Uterus (tissue), 4 donors: ENCODE data around the gene TRA2A. TPM values are rescaled to one million over a fixed set of nuclear protein-coding genes. Genes with fewer than 3 reads are reported as not detected.

ENCODE experiments used
- DNase-seq, 2 donors: peaks; one replicate each; pipeline ENCODE4 v3.0.0-alpha.2; 2019 to 2020
- H3K27ac ChIP-seq, 2 donors: fragments of 200-600 bp; sonication (generic); 1 replicate in 1 of 2; 2 replicates in 1 of 2; pipeline ENCODE4 v1.5.1; 2016 to 2018
- H3K27me3 ChIP-seq, 2 donors: fragments of 200-600 bp; sonication (generic); one replicate each; pipeline ENCODE4 v1.5.1; 2018 to 2019; ENCODE audit warnings: control low read depth in 1 of 2
- H3K36me3 ChIP-seq, 2 donors: fragments of 200-600 bp; sonication (generic); one replicate each; pipeline ENCODE4 v1.5.1; 2019; ENCODE audit warnings: control low read depth in 1 of 2
- H3K4me1 ChIP-seq, 2 donors: fragments of 200-600 bp; sonication (generic); one replicate each; pipeline ENCODE4 v1.5.1; 2018 to 2019; ENCODE audit warnings: control low read depth in 1 of 2
- H3K4me3 ChIP-seq, 2 donors: fragments of 200-600 bp; sonication (generic); 1 replicate in 1 of 2; 2 replicates in 1 of 2; pipeline ENCODE4 v1.5.1; 2018 to 2019; ENCODE audit warnings: mild to moderate bottlenecking in 1 of 2
- H3K9me3 ChIP-seq, 2 donors: fragments of 200-600 bp; sonication (generic); one replicate each; pipeline ENCODE4 v1.5.1; 2019; ENCODE audit warnings: control low read depth in 1 of 2
- POLR2A ChIP-seq, 2 donors: fragments of 450-650 bp; IDR thresholded peaks; one replicate each; pipeline ENCODE4 v1.6.1; 2016; ENCODE audit warnings: antibody characterized with exemption in 2 of 2, mild to moderate bottlenecking in 1 of 2, moderate library complexity in 1 of 2
- intact Hi-C: fragments of 100-400 bp; cut with DNase I; formaldehyde crosslinking; loops from one replicate; pipeline ENCODE4 v1.15.1; 2023; ENCODE audit warnings: low total_unique reads
- total RNA-seq, 4 donors: library from RNA; depleted of rRNA in 3 of 4; stranded (reverse); fragments of >200 nt in 3 of 4; gene quantifications; one replicate each; pipeline versions ENCODE4 v1.1.0 to v1.2.4, GENCODE V29; 2014 to 2023
- TF ChIP-seq, protein P1 (sequence below), 4 experiments: fragments of 200-600 bp in 2 of 4; fragments of 450-650 bp in 2 of 4; sonication (generic) in 2 of 4; IDR thresholded peaks; one replicate each; pipeline ENCODE4 v1.5.1; 2016 to 2019; ENCODE audit warnings: antibody characterized with exemption in 4 of 4, mild to moderate bottlenecking in 2 of 4, moderate library complexity in 1 of 4
- donor health status: DM: yes; HTN: yes; CAD: no.

TRA2A gene
- total RNA-seq, 4 donors from 2014 or later: 12.6 to 144 (median 80.6) TPM

DNA sequence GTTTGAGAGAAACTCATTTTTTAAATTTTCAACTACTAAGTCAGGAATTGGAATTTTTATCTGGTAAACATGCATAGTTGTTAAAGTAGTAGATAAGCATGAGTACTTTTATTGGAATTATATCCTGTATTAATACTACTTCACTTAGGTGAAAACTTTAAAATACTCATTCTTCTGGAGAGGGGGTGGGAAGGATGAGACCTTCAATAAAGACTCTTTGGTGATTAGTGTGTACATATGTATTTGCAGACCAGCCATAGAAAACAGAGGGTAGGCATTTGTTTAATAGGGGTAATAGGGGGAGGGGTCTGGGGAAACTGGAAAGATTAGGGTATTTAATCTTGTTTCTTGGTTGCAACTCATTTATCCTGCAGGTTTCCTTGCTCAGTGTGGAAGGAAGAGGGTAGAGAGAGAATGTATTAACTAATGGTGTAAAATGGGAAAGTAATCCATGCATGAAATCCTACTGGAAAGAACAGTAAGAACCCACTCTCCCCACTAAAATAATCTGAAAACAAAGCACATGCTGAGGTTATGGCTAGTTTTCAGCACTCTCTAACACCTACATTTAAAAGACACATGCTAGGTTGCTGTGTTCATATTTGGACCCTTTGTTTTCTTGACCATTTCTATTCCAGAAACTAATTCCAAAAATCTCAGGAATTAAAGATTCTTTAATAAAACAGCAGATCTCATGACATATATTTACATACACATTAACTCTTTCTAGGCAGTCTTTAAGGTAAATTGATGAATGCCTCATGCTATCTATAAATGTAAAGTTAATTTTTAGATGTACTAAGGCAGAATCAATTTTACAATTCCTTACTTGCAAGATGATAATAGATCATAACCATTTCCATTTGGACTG is 55.3 kb downstream of the TRA2A start:
- Histone ChIP-seq H3K27ac (no peak overlapping the region), H3K9me3 (no peaks in the 10 kb centered on the region), H3K36me3 (no peaks in the 10 kb centered on the region), H3K4me1 (no peaks in the 10 kb centered on the region), H3K27me3 (peaks cover 37 to 85% of the 10 kb centered on the region in 2 donors), H3K4me3 (no peak overlapping the region)
- DNase-seq: no peak
- no peak for TF ChIP-seq POLR2A (IDR thresholded peaks at IDR 0.05)
- TF ChIP-seq, protein P1, sequence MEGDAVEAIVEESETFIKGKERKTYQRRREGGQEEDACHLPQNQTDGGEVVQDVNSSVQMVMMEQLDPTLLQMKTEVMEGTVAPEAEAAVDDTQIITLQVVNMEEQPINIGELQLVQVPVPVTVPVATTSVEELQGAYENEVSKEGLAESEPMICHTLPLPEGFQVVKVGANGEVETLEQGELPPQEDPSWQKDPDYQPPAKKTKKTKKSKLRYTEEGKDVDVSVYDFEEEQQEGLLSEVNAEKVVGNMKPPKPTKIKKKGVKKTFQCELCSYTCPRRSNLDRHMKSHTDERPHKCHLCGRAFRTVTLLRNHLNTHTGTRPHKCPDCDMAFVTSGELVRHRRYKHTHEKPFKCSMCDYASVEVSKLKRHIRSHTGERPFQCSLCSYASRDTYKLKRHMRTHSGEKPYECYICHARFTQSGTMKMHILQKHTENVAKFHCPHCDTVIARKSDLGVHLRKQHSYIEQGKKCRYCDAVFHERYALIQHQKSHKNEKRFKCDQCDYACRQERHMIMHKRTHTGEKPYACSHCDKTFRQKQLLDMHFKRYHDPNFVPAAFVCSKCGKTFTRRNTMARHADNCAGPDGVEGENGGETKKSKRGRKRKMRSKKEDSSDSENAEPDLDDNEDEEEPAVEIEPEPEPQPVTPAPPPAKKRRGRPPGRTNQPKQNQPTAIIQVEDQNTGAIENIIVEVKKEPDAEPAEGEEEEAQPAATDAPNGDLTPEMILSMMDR (IDR thresholded peaks at IDR 0.05): no peak
- intact Hi-C loops: no loop called here

DNA sequence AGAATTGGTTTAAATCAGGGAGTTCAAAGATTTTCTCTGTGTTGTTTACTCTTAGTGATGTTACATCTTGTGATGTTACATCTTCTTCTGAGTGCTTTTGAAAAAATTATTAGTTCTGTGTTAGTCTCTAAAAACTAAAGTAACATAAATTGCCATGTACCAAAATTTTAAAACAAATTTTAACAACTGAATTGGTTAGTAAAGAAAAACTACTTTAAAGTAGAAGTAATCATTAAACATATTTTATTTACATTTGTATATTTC is 56.3 kb downstream of the TRA2A start:
- Histone ChIP-seq H3K4me3 (no peak overlapping the region), H3K4me1 (peaks cover 0 to 6% of the 10 kb centered on the region in 2 donors), H3K36me3 (no peaks in the 10 kb centered on the region), H3K27ac (no peak overlapping the region), H3K27me3 (peaks cover 38 to 95% of the 10 kb centered on the region in 2 donors), H3K9me3 (no peaks in the 10 kb centered on the region)
- TF ChIP-seq, protein P1 (IDR thresholded peaks at IDR 0.05): no peak
- TF ChIP-seq POLR2A (IDR thresholded peaks at IDR 0.05): no peak
- intact Hi-C loops: no loop called here
- no peak for DNase-seq

DNA sequence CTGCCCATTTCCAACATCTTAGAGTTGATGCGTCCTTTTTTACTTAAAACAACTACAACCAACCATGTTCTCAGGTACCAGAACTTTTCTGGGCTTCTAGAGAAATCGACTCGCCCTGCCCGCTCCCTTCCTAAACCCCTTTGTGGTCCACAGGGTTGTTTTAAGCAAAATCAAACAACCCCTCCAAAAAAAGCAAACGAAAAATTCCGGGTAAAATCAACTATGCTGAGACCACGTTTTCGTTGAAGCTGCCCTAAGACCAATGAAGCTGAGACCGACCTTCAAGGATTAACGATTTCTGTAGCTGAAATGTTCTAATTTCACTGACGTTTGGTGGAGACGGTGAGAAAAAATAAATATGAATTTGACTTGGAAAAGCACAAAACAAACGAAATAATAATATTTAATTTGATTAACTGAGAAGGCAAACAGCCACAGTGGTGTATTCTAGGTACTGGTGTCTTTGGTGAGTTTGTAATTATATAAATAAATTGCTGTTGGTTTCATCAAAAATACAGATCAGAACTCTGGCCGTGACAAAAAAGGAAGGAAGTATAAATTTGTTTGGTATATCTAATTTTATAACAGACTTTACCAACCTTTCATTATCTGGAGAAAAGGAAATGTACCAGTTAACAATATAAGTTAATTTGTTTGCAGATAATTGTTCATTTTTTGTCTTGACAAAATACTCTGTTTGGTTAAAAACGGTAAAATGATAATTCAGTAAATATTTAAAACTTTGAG is 56.8 kb downstream of the TRA2A start:
- no peak for DNase-seq
- Histone ChIP-seq H3K36me3 (no peaks in the 10 kb centered on the region), H3K27me3 (peaks cover 40 to 98% of the 10 kb centered on the region in 2 donors), H3K4me3 (no peak overlapping the region), H3K9me3 (no peaks in the 10 kb centered on the region), H3K27ac (no peak overlapping the region), H3K4me1 (peaks cover 0 to 6% of the 10 kb centered on the region in 2 donors)
- TF ChIP-seq, protein P1 (IDR thresholded peaks at IDR 0.05): no peak
- TF ChIP-seq POLR2A (IDR thresholded peaks at IDR 0.05): no peak
- intact Hi-C loops: no loop called here

DNA sequence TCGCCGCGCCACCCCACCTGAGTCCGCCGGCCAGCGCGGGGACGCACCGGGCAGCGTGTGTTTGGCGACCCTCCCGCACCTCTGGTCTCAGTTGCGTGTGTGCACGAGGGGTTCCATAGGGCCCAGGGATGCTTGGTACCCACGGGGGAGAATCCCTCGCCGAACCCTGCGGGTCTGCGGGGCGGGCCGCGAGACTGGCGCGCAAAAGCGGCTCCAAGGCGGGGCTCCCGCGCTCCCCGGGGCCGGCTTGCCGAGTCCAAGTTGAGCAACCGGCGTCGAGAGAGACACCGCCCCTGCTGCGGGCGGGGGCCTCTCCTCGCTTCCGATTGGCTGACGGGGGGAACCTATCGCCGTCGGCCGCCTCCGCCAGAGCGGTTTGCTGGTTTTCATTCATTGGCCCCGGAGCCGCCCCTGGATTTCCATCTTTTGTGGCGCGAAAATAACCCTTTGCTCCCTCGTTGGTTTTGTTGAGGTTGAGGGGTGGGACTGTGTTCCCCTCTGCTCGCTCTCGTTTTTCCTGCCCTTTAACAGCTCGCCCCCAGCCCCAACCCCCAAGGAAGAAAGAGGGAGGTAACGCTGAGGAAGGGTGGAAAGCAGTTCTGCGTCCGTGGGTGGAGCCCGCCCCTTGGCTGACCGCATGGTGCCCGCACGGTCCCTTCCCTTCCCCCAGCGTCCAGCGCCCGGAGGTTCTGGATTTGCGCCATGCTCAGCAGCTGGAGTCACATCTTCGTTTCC is 57.5 kb downstream of the TRA2A start:
- TF ChIP-seq, protein P1 (IDR thresholded peaks at IDR 0.05): no peak
- no peak for TF ChIP-seq POLR2A (IDR thresholded peaks at IDR 0.05)
- Histone ChIP-seq H3K9me3 (no peaks in the 10 kb centered on the region), H3K27ac (no peak overlapping the region), H3K27me3 (peaks cover 47 to 94% of the 10 kb centered on the region in 2 donors), H3K36me3 (no peaks in the 10 kb centered on the region), H3K4me1 (peaks cover 0 to 13% of the 10 kb centered on the region in 2 donors), H3K4me3 (no peak overlapping the region)
- intact Hi-C loops: no loop called here
- DNase-seq: no peak

DNA sequence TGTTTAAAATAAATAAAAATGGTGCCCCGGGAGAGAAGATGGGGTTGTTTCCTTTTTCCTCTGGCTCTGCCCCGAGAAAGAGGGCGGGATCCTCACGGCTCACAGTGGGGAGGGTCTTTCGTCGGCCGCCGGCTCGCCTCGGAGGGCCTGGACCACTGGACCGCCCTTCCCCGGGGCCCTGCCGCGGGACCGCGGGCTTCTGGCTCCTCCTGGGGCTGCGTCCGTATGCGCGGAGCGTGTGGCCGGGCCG is 58.0 kb downstream of the TRA2A start:
- no peak for DNase-seq
- Histone ChIP-seq H3K9me3 (no peaks in the 10 kb centered on the region), H3K27me3 (peaks cover 52 to 91% of the 10 kb centered on the region in 2 donors), H3K27ac (no peak overlapping the region), H3K4me3 (no peak overlapping the region), H3K36me3 (no peaks in the 10 kb centered on the region), H3K4me1 (peaks cover 0 to 16% of the 10 kb centered on the region in 2 donors)
- no peak for TF ChIP-seq POLR2A (IDR thresholded peaks at IDR 0.05)
- TF ChIP-seq, protein P1 (IDR thresholded peaks at IDR 0.05): no peak
- intact Hi-C loops: no loop called here
